Stimulated activated CD8-positive, alpha-beta memory T cell treated with anti-CD3 and anti-CD28 coated beads, Interleukin-2, amount 100 ng/mL, for 1 hour (primary cell): ENCODE results near the gene DMRTC2.

Experiments
- DNase-seq, 2 donors: peaks; one replicate each; pipeline ENCODE4 v3.0.0-alpha.2; 2020; ENCODE audit warnings: low read depth in 2 of 2

Gene DMRTC2

GRCh38 chr19:41847351-41848105 is 2.7 kb downstream of the DMRTC2 start:
- DNase-seq, result no peak

GRCh38 chr19:41848666-41849065 is 3.8 kb downstream of the DMRTC2 start:
- DNase-seq, result no peak

- DNase-seq, result no peak
Measured at GRCh38 chr19:41849067-41849466, 4.2 kb downstream of the DMRTC2 start.

GRCh38 chr19:41850381-41850780 is 5.5 kb downstream of the DMRTC2 start:
- no peak for DNase-seq

GRCh38 chr19:41851456-41851855 is 6.6 kb downstream of the DMRTC2 start:
- DNase-seq, result no peak

GRCh38 chr19:41853344-41853743 is 8.5 kb downstream of the DMRTC2 start:
- no peak for DNase-seq

GRCh38 chr19:41853768-41854167 is 8.9 kb downstream of the DMRTC2 start:
- no peak for DNase-seq

GRCh38 chr19:41859213-41859617 is 14.4 kb downstream of the DMRTC2 start:
- DNase-seq, result no peak

- DNase-seq, result peak; percentile 96 to 97
Measured at GRCh38 chr19:41859618-41860418, 15.0 kb downstream of the DMRTC2 start, which contains the start of gene RPS19. Gene RPS19, plus strand, starts transcription at chr19:41860255. Its CDS starts 520 bp downstream, at chr19:41860775.

- no peak for DNase-seq
Measured at GRCh38 chr19:41860419-41861115, 15.7 kb downstream of the DMRTC2 start.

- DNase-seq, result no peak
Measured at GRCh38 chr19:41861116-41861768, 16.4 kb downstream of the DMRTC2 start.

- DNase-seq, result no peak
Measured at GRCh38 chr19:41861846-41862245, 17.0 kb downstream of the DMRTC2 start.

- no peak for DNase-seq
Measured at GRCh38 chr19:41862445-41862986, 17.7 kb downstream of the DMRTC2 start.

GRCh38 chr19:41863209-41863931 is 18.5 kb downstream of the DMRTC2 start:
- DNase-seq, result no peak

- no peak for DNase-seq
Measured at GRCh38 chr19:41864374-41864773, 19.5 kb downstream of the DMRTC2 start.

GRCh38 chr19:41866284-41866683 is 21.4 kb downstream of the DMRTC2 start:
- no peak for DNase-seq

GRCh38 chr19:41868120-41868988 is 23.5 kb downstream of the DMRTC2 start:
- DNase-seq, result no peak

GRCh38 chr19:41868989-41869300 is 24.1 kb downstream of the DMRTC2 start:
- DNase-seq, result no peak

GRCh38 chr19:41869374-41869955 is 24.6 kb downstream of the DMRTC2 start:
- no peak for DNase-seq

- DNase-seq, result no peak
Measured at GRCh38 chr19:41870401-41870873, 25.6 kb downstream of the DMRTC2 start.
